ENCODE results near the gene MDN1. TPM values are rescaled to one million over a fixed set of nuclear protein-coding genes. Genes with fewer than 3 reads are reported as not detected.

Gene MDN1
- total and polyA plus RNA-seq, 2 of the 8 experiments (the other 6 are each of a cell fraction or from before 2014, with no cell fraction given): 53.5 to 179 TPM

GRCh38 chr6:89840538-89840937, 20.9 kb upstream of the MDN1 start:
- WGBS, 2 experiments (ENCODE audit: extremely low coverage in 1 of 2, insufficient coverage in 1 of 2, insufficient read length in 1 of 2, insufficient replicate concordance in 2 of 2, low coverage in 1 of 2, low lambda C conversion rate in 2 of 2, missing lambda C conversion rate in 1 of 2): 92% methylated on average over 3 of the region's 3 CpGs; no CpG with 5 or more reads in 1 of the 2 experiments
- H3K4me3 ChIP-seq (ENCODE audit: extremely low read depth in 1 of 4, insufficient read depth in 2 of 4, low read depth in 3 of 4, low read length in 4 of 4): no peak overlapping the region
- H3K23ac ChIP-seq (ENCODE audit: insufficient read length): no peak overlapping the region
- peaks cover 0 to 86% of the 10 kb centered on the region in 2 experiments; a peak in 2 of 4 replicates for H3K79me2 ChIP-seq (ENCODE audit: control insufficient read depth in 1 of 2, insufficient read depth in 2 of 2, low read length in 2 of 2)
- no peak overlapping the region for H3K4me2 ChIP-seq (ENCODE audit: insufficient read depth in 1 of 2, low read depth in 2 of 2, low read length in 2 of 2)
- H3K23me2 ChIP-seq (ENCODE audit: low read depth, low read length): no peaks in the 10 kb centered on the region
- no peak overlapping the region for H4K8ac ChIP-seq (ENCODE audit: extremely low read depth, insufficient read depth, low read length)
- H2BK15ac ChIP-seq (ENCODE audit: low read length): no peak overlapping the region
- no peak overlapping the region for H2BK5ac ChIP-seq (ENCODE audit: low read depth, low read length)
- no peak overlapping the region for H2AK5ac ChIP-seq (ENCODE audit: low read depth, low read length)
- DNase-seq (ENCODE audit: low read depth in 1 of 2, low spot score in 2 of 2) (no peak), FAIRE-seq (no peak)
- no peak overlapping the region for H4K91ac ChIP-seq (replicated peaks; ENCODE audit: insufficient read length, low read length)
- H3K56ac ChIP-seq (replicated peaks; ENCODE audit: insufficient read length, low read depth, low read length): no peak overlapping the region
- H4K5ac ChIP-seq (ENCODE audit: insufficient read length, low read depth, low read length): no peak overlapping the region
- no peak overlapping the region for H3K18ac ChIP-seq (ENCODE audit: extremely low read depth, low read length)
- peaks cover 4 to 8% of the 10 kb centered on the region in 2 experiments for H4K20me1 ChIP-seq (replicated peaks in 1 of 2; ENCODE audit: control insufficient read depth in 1 of 2, insufficient read depth in 2 of 2, low read length in 2 of 2)
- no peak overlapping the region for H3K9ac ChIP-seq (replicated peaks in 1 of 4; ENCODE audit: extremely low read depth in 1 of 4, low read depth in 3 of 4, low read length in 3 of 4)
- H3K79me1 ChIP-seq (ENCODE audit: low read depth, low read length): peaks cover 5% of the 10 kb centered on the region
- no peak overlapping the region for H3K4ac ChIP-seq (replicated peaks; ENCODE audit: insufficient read length, low read depth, low read length)
- CTCF ChIA-PET (ENCODE audit: partially characterized antibody): interaction anchor here (1.1 kb wide), 1 partner anchor 48 kb away, joined by 5 read pairs; no protein-coding TSS in a partner anchor
- H2BK120ac ChIP-seq (replicated peaks; ENCODE audit: low read depth, low read length): no peak overlapping the region
- H3K27ac ChIP-seq (ENCODE audit: low read depth, low read length): no peak overlapping the region
- H3K4me1 ChIP-seq (replicated peaks in 1 of 4; ENCODE audit: control insufficient read depth in 3 of 4, insufficient read depth in 4 of 4, low read length in 3 of 4): peaks cover 0 to 2% (median 0%) of the 10 kb centered on the region in 4 experiments; a peak in 3 of 7 replicates
- H2BK12ac ChIP-seq (ENCODE audit: low read depth, low read length): no peak overlapping the region
- TF ChIP-seq KDM4A (IDR thresholded peaks at IDR 0.05; ENCODE audit: low read depth, low read length, severe bottlenecking) (no peak), SP4 (IDR thresholded peaks at IDR 0.05; ENCODE audit: low read length) (no peak), GTF2F1 (IDR thresholded peaks at IDR 0.05; ENCODE audit: borderline replicate concordance, low read depth, low read length) (no peak), FOSL1 (IDR thresholded peaks at IDR 0.05; ENCODE audit: insufficient read depth, low read depth, low read length) (no peak), KDM1A (IDR thresholded peaks at IDR 0.05; ENCODE audit: borderline replicate concordance, low read length) (no peak), EZH2 (IDR thresholded peaks at IDR 0.05; ENCODE audit: low read depth, low read length, severe bottlenecking) (no peak), BACH1 (IDR thresholded peaks at IDR 0.05; ENCODE audit: low read length) (no peak), POLR2AphosphoS5 (IDR thresholded peaks at IDR 0.05; ENCODE audit: low read depth, low read length) (no peak)
- H3K36me3 ChIP-seq (ENCODE audit: control insufficient read depth in 2 of 4, insufficient read depth in 4 of 4, low read length in 3 of 4): peaks cover 0 to 35% (median 3%) of the 10 kb centered on the region in 4 experiments; a peak in 3 of 8 replicates
- H3K14ac ChIP-seq (ENCODE audit: insufficient read length): no peak overlapping the region
- H3K9me3 ChIP-seq (ENCODE audit: insufficient read depth in 2 of 2, low read depth in 1 of 2, low read length in 1 of 2): no peaks in the 10 kb centered on the region
- POLR2A ChIA-PET (ENCODE audit: partially characterized antibody): interaction anchor here (0.7 to 2.6 kb wide), 8 partner anchors 10 to 54 kb away, joined by 3 to 26 read pairs (median 4); partner anchors contain the start of gene CASP8AP2
- H2AFZ ChIP-seq (ENCODE audit: low read length): no peak overlapping the region
- H2BK20ac ChIP-seq (ENCODE audit: low read length): no peak overlapping the region
- no peaks in the 10 kb centered on the region for H3K27me3 ChIP-seq (replicated peaks in 1 of 4; ENCODE audit: control insufficient read depth in 3 of 4, extremely low read depth in 1 of 4, insufficient read depth in 3 of 4, low read length in 3 of 4)
